Activated CD4-positive, CD25-positive, alpha-beta regulatory T cell treated with anti-CD3 and anti-CD28 coated beads, Interleukin-2, amount 50 U/mL, for 24 hours (primary cell): ENCODE measurements around the gene PDZD2.
"Not testable (repeated sequence)": the region's sequence is repeated elsewhere in the genome, so short reads cannot be mapped to it uniquely, and the experiment has no call there.

ENCODE experiments used
- ATAC-seq, 2 donors: fragments of 150-1000 bp; cut with Tn5 transposase; one replicate each; pipeline ENCODE4 v1.10.0; 2021; ENCODE audit warnings: mild to moderate bottlenecking in 1 of 2, moderate library complexity in 1 of 2

The PDZD2 gene

GRCh38 chr5:32020946-32021345 lies 382.0 kb downstream of the PDZD2 start:
- no peak for ATAC-seq

- ATAC-seq, result no peak
Observed at GRCh38 chr5:32021771-32022170, 382.8 kb downstream of the PDZD2 start.

- no peak for ATAC-seq
Observed at GRCh38 chr5:32022638-32023037, 383.7 kb downstream of the PDZD2 start.

- ATAC-seq, result no peak
Observed at GRCh38 chr5:32023816-32024215, 384.9 kb downstream of the PDZD2 start.

- no peak for ATAC-seq
Observed at GRCh38 chr5:32024751-32025150, 385.8 kb downstream of the PDZD2 start.

- ATAC-seq, result no peak
Observed at GRCh38 chr5:32027093-32027716, 388.3 kb downstream of the PDZD2 start.

GRCh38 chr5:32027717-32028458 lies 389.0 kb downstream of the PDZD2 start:
- ATAC-seq, result no peak

- ATAC-seq, result no peak
Observed at GRCh38 chr5:32029261-32029660, 390.3 kb downstream of the PDZD2 start.

- no peak for ATAC-seq
Observed at GRCh38 chr5:32029781-32030180, 390.9 kb downstream of the PDZD2 start.

GRCh38 chr5:32030222-32030621 lies 391.3 kb downstream of the PDZD2 start:
- no peak for ATAC-seq

GRCh38 chr5:32030686-32031085 lies 391.8 kb downstream of the PDZD2 start:
- no peak for ATAC-seq

- no peak for ATAC-seq
Observed at GRCh38 chr5:32031089-32031488, 392.2 kb downstream of the PDZD2 start.

GRCh38 chr5:32038523-32038922 lies 399.6 kb downstream of the PDZD2 start:
- no peak for ATAC-seq

GRCh38 chr5:32039133-32039532 lies 400.2 kb downstream of the PDZD2 start:
- not testable (repeated sequence) for ATAC-seq

- ATAC-seq, result not testable (repeated sequence)
Observed at GRCh38 chr5:32039601-32040000, 400.7 kb downstream of the PDZD2 start.

- not testable (repeated sequence) for ATAC-seq
Observed at GRCh38 chr5:32040181-32040695, 401.3 kb downstream of the PDZD2 start.

GRCh38 chr5:32042551-32042961 lies 403.6 kb downstream of the PDZD2 start:
- no peak for ATAC-seq

GRCh38 chr5:32043105-32043504 lies 404.2 kb downstream of the PDZD2 start:
- ATAC-seq, result no peak

- ATAC-seq, result no peak
Observed at GRCh38 chr5:32044434-32044833, 405.5 kb downstream of the PDZD2 start.

GRCh38 chr5:32044939-32045338 lies 406.0 kb downstream of the PDZD2 start:
- ATAC-seq, result no peak

- no peak for ATAC-seq
Observed at GRCh38 chr5:32047056-32047455, 408.1 kb downstream of the PDZD2 start.

GRCh38 chr5:32051796-32052195 lies 412.9 kb downstream of the PDZD2 start:
- no peak for ATAC-seq

GRCh38 chr5:32055891-32056866 lies 417.2 kb downstream of the PDZD2 start:
- no peak for ATAC-seq
